Choroid plexus epithelial cell (primary cell): ENCODE data around the gene COG4.

Source experiments
- DNase-seq: peaks from one replicate; pipeline ENCODE4 v3.0.0-alpha.2; 2010; ENCODE audit warnings: low read depth
- H3K4me3 ChIP-seq: 2 replicates; pipeline ENCODE4 v1.5.1; 2011; ENCODE audit warnings: low read depth, mild to moderate bottlenecking, control low read depth, low read length, moderate library complexity
- TF ChIP-seq, protein P1 (sequence below): conservative IDR thresholded peaks from 2 replicates; pipeline ENCODE4 v1.5.1; 2011; ENCODE audit warnings: low read depth, mild to moderate bottlenecking, control low read depth, inconsistent platforms, low read length, moderate library complexity

COG4 gene

DNA sequence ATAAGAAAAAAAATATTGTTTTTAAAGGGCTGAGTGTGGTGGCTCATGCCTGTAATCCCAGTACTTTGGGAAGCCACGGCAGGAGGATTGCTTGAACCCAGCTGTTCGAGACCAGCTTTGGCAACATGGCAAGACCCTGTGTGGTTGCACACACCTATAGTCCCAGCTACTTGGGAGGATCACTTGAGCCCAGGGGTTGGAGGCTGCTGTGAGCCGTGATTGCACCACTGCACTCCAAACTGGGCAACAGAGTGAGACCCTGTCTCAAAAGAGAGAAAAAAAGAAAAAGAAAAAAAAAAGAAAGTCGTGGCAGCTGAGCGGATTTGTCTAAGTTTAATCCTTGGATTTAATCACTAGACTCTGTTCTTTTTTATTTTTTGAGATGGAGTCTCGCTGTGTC is 75.3 kb downstream of the COG4 start:
- TF ChIP-seq, protein P1, sequence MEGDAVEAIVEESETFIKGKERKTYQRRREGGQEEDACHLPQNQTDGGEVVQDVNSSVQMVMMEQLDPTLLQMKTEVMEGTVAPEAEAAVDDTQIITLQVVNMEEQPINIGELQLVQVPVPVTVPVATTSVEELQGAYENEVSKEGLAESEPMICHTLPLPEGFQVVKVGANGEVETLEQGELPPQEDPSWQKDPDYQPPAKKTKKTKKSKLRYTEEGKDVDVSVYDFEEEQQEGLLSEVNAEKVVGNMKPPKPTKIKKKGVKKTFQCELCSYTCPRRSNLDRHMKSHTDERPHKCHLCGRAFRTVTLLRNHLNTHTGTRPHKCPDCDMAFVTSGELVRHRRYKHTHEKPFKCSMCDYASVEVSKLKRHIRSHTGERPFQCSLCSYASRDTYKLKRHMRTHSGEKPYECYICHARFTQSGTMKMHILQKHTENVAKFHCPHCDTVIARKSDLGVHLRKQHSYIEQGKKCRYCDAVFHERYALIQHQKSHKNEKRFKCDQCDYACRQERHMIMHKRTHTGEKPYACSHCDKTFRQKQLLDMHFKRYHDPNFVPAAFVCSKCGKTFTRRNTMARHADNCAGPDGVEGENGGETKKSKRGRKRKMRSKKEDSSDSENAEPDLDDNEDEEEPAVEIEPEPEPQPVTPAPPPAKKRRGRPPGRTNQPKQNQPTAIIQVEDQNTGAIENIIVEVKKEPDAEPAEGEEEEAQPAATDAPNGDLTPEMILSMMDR, result no peak
- no peak overlapping the region for H3K4me3 ChIP-seq
- DNase-seq, result no peak

DNA sequence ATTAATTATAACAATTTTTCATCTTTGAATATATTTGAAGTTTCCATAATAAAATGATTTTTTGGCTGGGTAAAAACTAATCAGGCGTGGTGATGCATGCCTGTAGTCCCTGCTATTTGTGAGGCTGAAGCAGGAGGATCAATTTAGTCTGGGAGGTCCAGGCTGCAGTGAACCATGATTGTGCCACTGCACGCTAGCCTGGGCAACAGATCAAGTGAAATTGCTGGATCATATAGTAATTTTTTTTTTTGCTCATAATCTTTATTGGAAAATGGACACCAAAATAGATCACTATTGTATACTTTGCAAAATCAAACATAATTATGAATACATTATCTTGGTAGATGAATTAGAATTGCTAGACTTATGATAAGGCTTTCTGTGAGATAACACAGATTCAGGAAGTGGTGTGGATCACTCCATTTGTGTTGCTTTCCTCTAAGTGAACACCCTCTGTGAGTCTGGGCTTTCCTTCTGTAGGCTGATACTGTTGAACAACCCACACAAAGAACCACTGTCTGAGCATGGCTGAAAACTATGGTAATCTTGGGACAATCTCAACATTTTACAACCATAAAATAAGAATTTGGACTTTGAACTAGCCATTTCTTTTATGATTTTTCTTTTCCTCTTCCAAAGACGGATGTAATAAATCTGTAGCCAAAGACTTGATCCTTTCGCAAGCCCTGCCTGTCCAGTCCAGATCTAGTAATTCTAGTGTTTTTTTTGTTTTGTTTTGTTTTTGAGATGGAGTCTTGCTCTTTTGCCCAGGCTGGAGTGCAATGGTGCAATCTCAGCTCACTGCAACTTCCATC is 78.9 kb downstream of the COG4 start:
- H3K4me3 ChIP-seq, result no peak overlapping the region
- DNase-seq, result no peak
- TF ChIP-seq, protein P1, result no peak

DNA sequence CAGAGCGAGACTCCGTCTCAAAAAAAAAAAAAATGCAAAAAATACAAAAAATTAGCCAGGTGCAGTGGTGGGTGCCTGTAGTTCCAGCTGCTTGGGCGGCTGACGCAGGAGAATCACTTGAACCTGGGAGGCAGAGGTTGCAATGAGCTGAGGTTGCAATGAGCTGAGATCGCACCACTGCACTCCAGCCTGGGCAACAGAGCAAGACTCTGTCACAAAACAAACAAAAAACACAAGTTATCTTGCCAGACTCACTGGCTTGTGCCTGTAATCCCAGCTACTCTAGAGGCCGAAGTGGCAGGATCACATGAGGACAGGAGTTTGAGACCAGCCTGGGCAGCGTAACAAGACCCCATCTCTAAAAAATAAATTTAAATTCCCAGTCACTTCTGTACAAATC is 81.0 kb downstream of the COG4 start:
- TF ChIP-seq, protein P1, result no peak
- H3K4me3 ChIP-seq, result no peak overlapping the region
- DNase-seq, result no peak

DNA sequence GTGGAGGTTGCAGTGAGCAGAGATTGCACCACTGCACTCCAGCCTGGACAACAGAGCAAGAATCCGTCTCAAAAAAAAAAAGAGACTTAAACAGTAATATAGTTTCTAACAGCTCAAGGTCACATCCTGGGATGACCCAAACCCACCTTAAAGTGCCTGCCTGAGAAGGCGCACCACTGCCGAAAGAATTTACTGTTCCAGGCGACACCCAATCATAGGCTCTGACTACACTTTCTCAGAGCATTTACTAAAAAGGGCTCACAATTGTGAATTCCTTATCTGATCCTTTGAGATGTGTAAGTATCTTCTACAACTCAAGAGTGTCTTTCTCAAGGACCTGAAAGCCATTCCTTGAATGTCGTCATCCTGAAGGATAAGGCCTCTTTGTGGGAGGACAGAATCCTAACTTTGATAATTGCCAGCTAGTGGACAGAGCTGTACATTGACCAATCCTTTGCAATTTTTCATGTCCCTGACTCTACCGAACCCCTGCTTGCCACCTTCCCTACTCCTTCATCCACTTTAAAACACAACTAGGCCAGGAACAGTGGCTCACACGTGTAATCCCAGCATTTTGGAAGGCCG is 81.9 kb downstream of the COG4 start:
- no peak for DNase-seq
- H3K4me3 ChIP-seq, result no peak overlapping the region
- TF ChIP-seq, protein P1, result no peak

DNA sequence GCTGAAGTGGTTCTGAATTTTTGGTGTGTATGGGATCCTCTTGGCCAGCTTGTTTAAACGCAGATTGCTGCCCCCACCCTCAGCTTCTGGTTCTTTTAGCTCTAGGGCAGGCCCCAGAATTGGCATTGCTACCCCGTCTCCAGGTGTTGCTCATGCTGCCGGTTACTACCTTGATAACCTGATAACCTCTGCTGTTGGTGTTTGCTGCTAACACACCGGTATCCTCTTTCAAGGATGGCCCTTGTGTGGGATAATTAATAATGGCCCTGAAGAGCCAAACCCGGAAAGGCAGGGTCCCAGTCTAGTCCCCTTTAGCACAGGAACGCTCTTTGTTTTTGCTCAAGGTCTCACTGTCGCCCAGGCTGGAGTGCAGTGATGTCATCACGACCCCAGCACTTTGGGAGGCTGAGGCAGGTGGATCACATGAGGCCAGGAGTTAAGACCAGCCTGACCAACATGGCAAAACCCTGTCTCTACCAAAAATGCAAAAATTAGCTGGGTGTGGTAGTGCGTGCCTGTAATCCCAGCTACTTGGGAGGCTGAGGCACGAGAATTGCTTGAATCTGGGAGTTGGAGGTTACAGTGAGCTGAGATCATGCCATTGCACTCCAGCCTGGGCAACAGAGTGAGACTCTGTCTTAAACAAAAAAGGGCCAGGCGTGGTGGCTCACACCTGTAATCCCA is 83.2 kb downstream of the COG4 start:
- no peak for DNase-seq
- TF ChIP-seq, protein P1, result no peak
- H3K4me3 ChIP-seq, result no peak overlapping the region

DNA sequence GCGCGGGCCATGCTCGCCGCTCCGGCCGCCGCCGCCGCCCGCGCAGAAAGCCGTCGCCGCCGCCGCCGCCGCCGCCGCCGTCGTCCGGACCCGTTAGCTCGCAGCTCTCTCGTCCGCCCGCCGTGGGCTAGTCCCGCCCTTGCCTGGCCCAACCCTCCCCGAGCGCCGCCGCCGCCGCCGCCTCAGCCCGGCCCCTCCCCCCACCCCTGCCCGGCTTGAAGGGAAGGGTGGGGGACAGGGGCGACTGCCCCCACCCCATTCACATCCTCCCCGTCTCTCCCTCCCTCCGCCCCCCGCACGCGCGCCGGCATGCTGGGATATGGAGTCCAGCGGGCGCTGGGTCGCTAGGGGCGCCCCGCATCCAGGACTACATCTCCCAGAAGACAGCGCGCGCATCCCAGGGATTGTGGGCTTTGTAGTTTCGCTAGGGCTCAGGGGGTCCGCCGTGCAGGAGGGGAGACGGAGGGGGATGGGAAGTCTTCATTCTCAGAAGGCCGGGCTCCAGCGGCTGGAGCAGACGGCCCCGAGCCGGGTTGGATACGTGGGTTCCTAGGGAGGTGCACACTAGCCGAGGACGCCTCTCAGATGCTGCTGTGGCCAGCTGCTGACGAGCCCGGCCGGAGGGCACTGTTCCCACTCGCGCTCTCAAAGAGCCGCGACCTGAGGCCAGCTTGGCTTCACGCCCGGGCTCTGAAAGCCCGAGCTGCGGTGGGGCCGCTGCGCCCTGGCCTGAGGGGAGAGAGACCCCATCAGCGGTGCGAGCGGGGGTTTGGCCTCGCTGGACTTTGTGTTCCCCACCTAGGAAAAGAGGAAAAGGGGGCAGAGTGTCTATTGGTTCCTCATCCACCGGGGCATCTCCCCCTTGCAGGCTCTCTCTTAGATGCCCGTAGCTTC is 84.1 kb downstream of the COG4 start, which contains the start of gene ST3GAL2:
Gene ST3GAL2, minus strand, starts transcription at position 132 of the 894 bp plus-strand sequence. CDS start 40,570 bp downstream, outside the sequence.
- TF ChIP-seq, protein P1, result no peak
- H3K4me3 ChIP-seq, result peak within 1 kb of the TSS; percentile 77
- peak; percentile 95 for DNase-seq
